Eye (tissue), 1 donor: ENCODE data around the gene MCAM.

Source experiments
- DNase-seq: peaks from one replicate; pipeline ENCODE4 v3.0.0-alpha.2; 2015

MCAM gene

DNA sequence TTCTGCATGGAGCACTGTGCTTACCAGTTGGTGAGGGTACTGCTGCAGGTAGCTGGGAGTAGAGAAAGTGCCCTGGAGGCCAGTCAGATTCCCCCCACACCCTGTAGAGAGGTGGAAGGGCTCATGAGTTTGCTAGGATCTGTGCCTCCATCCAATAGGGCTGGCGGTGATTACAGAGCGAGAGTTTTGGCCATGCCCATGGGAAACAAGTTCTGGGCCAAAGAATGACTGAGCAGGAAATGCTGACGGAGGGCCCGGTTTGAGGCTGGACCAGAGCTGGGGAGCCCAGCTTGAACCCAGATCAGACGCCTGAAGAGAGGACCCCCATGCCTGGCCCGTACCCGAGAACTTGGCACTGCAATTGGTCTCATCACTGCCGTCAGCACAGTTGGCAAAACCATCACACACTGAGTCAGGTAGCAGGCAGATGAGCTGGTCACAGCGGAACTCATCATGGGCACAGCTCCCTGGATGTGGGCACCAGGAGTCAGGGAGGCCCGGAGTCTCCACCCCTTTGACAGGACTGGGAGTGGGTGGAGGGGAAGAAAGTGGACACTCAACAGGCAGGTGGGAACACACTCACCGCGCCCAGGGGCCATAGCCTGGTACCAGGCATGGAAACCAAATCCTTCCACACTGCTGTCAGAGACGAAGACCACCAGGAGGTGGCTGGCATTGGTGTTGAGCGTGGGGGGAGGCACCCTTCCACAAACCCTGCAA lies 27.5 kb upstream of the MCAM start:
- DNase-seq: no peak

DNA sequence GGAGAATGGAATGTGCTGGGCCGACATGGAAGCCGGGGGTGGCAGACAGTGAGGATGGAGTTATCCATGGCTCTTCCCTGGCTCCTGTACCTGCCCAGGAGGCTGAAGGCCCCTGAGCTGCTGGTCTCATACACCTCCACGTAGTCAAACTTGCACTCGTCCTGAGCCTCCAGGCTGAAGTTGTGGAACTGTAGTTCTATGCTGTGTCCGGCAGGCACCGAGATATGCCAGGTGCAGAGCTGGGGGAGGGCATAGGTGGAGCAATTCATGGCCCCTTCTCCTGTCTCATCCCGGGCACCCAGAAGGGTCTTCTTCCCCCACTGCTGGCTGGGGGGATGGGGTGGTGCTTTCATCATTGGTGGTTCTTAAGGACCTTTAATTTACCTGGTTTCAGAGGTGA lies 26.8 kb upstream of the MCAM start:
- DNase-seq: no peak

DNA sequence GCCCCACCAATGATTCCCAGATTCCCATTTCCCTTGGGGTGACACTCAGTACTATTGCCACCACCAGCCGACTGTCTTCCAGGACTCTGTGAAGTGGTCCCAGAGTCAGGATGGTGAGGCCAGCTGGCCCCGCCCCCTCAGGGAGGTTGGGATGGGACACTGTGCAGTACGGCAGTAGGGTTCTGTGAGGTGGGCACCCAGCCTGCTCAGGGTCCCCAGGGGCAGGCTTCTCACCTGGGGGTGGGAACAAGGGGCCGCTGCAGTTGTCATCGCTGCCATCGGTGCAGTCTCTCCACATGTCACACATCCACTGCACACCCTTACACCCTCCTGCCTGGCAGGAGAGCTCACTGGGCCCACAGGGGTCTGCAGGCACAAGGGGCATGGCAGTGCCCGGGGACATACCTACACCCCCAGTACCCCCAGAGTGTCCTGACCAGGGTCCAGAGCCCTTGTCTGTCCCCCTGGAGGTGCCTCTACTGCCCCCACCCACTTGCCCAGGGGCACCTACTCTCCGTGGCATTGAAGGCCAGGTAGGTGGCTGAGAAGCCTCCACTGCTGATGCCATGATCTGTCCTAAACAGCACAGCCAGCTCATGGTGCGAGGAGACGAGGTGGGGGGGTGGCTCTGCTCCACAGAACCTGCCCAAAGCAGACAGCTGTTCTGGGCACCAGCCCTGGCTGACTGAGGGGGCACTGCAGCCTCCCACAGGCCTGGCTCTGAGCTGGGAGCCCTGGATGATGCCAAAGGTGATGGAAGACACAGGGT lies 25.6 kb upstream of the MCAM start:
- DNase-seq: no peak

DNA sequence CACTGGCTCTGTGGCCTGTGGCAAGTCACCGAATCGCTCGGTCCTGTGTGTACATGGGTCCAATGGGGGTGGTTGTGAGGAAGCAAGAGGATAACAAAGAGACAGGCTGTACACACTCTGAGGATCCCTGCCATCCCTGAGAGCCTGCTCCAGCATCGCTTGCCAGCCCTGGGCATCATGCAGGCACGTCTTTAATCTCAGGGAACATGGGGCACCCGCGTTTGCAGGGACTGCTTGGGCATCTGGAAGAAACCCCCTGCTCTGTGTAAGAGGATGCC lies 25.0 kb upstream of the MCAM start:
- DNase-seq: no peak

DNA sequence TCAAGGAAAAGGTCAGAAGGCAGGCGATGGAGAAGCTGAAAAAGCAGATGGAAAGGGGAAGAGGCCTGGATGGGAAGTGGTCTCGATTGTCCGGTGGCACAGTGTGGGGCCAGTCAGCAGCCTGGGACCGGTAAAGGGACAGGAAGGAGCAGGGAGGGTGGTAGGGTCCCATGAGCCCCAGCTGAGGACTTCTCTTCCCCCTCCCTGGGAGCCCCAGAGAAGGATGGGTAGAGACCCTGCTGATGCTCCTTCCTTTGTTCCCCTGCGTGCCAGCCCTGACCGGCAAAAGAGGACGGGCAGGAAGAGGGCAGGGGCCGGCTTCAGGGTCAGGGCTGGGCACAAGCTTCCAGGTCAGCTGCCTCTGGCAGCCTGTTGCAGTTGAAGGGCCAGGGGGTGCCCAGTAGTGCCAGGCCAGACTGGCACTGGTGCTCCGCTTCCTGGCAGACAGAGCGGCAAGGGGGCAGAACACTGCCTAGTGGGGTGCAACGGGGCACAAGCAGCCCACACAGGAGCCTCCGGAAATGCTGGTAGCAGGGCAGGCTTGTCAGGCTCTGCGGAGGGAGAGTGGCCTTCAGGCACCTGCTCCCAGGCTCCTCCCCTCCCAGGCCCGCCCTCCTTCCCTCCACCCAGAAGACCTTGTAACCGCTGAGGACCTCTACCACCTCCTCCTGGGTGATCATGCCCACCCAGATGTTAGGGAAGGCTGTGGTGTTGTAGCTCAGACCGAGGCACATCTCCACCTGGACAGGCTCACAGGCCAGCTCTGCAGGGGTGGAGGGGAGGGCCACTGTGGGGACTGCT lies 24.5 kb upstream of the MCAM start:
- DNase-seq: peak; percentile 20

DNA sequence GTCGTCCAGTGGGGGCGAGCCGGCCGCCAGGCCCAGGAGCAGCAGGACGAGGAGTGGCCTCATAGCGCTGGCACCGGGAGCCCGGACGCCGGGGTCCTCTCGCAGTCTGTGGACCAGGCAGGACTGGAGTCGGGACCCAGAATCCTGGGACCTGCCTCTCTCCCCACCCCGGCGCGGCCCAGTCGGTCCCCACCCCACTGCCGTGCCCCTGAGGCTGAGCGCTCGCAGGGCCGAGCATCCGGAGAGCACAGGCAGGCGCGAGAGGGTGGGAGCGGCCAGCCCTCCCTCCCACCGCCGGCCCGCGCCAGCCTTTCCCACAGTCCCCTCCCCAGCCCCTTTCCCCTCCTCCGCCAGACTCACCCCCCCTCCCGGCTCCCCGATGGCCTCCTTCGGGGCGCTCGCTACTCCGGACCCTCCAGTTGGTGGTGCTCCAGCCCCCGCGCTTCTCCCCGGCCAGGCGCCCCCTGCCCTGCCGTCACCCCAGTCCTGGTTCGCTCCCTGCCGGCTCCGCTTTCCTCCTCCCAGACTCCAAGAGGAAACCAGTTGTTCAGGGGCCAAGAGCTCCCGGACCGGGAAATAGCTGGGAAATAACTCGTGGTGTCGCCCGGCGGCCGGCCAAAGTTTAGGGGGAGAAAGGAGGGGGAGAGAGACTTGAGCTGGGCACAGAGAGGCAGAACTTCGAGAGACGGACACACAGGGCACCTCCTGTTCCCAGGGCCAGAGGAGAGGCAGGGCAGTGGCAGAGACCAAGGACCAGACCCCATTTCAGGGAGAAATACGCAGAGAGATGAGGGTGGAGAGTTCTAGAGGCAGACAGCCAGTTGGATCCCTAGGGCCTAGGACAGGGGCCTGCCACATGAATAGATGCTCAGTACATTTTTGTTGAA lies 23.6 kb upstream of the MCAM start, which contains the start of gene C1QTNF5:
Gene C1QTNF5 (minus strand): TSS at position 549 of the 887 bp plus-strand sequence. CDS start 486 bp downstream, at position 63.
- peak; percentile 84 for DNase-seq

DNA sequence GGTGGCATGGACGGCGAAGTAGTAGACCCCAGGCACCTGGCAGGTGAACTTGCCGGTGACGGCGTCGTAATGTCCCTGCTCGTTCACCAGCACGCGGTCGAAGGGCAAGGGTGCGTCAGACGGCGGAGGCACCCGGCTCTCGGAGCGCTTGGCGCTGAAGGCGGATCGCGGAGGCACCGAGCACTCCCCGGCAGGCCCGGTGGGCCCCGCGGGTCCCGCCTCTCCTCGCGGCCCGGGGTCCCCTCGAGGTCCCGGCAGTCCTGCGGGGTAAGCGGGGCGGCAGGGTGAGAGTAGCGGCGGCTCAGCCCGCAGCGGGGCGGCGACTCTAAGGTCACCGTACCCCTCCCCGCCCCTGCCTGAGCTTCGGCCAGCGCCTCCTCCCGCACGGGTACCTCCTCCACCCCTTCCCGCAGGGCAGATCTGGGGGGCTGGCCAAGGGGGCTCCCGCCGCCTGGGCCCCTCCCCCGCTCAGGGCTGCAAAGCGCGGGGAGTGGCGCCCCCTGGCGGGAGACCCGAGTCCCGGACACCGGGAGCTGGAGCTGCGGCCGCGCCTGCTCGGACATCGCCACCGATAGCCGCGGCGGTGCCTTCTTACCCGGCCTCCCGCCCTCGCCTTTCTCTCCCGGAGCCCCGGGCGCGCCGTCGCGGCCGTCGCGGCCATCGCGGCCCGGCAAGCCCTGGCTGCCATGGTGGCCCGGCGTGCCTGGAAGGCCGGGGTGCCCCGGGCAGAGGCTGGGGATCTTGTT lies 22.8 kb upstream of the MCAM start:
- DNase-seq: peak; percentile 88

DNA sequence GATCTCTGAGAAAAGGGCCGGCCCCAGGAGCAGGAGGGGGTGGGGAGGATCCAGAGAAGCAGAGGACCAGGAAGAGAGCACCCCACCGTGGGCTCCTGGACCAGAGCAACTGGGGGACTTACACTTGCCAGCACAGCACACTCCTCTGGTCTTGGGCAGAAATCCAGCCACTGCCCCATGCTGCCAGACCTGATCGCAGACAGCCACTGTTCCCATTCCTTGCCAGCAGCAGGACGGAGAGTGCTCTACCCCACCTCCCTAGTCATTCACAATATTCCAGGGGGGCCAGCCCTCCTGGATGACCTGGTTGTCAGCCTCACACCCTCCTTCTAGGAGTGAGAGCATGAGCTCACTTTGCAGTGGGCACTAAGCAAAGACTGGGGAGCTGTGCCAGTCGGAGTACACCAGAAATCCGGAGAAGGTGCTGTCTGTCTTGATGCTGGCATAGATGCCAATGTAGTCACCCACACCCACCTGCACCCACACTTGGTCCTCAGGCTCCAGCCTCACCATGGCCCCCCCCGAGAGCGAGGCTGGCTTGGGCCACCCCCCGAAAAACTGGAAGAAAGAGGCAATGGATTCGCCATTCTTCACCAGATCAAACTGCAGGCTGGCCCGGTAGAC lies 22.1 kb upstream of the MCAM start:
- peak; percentile 39 for DNase-seq

DNA sequence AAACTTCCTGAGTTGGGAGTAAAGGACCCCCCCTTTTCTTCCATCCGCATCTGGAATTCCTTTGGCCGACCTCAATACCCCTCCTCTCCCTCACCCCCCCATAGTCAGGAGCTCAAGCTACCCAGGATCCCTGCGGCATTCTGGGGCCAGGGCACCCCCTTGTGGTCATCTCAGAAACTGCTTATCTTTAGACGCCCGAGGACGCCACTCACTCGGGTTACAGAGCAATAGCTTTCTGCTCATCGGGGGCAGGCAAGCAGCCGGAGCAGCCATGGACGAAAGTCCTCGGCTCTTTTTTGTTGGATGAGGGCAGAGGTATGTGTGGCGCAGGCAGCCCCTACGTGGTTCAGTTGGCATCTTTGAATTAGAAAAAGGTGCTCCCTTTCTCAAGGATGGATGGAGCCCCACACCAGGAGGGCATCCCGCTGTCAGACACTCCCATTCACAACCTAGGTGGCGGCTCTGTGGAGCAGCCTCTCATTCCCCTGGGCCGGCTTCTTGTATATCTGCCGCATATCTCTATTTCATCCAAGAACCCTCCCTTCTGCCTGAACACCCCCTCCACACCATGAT lies 21.5 kb upstream of the MCAM start:
- peak; percentile 96 for DNase-seq

DNA sequence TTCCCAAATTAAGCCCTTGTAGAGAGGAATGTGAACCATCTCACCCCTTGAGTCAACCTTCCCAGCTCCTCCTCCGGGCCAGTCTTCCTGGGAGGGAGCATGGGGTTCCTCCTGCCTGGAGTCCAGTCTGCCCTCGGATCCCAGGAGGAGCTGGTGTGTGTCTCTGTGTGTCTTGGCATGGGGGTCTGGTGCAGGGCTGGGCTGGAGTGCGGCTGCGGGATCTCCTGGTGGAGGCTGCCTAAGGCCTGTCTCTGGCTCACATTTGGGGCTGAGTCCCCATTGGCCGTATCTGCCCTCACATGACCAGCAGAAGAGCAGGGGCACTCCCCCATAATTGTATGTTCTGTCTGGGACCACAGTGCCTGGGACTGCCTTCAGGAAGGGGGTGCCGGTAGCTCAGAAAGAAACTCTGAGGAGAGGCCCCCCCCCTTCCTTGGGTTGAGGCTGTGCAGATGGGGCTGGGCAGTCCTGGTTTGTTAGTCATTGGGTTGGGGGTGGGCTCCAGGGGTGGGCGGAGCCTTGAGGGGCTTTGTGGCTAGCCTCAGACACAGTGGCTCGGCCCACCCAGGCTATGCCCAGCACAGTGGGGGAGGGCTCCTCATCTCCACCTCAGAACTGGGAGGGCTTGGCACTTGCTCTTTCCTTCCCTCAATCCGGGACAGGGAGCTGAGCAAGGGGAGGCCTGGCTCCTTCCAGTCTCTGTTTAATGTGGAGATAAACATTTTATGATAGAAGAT lies 20.8 kb upstream of the MCAM start:
- no peak for DNase-seq

DNA sequence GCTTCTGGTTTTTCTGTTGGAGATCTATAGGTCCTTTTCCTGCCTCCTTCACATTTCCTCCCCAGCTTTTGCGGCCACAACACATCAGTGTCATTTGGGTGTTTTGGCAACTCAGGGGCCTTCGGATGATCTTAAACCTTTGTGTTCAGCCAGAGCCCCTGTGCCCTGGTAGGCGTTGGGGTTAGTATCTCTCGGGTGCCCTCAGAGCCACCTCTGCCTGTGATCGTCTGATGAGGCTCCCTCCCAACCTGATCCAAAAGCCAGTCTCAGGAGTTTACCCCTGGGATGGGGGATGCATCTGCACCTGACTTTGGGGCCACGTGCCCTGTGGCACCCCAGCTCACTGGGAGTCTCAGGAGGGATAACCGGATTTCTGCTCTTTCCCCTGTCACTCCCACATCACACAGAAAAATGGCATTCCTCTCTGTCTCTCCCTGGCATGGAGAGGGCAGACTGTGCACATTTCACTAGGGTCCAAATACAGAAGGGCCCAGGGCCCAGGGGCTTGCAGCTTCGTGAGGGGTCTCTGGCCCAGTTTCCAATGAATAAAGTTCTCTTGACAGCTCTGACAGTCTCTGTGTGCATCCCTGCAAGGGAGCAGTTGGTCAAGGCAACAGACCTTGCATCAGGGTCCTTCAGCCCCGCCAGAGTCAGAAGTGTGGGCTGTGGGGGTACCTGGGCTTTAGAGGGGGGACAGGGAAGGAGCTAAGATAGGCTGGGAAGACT lies 20.0 kb upstream of the MCAM start:
- no peak for DNase-seq

DNA sequence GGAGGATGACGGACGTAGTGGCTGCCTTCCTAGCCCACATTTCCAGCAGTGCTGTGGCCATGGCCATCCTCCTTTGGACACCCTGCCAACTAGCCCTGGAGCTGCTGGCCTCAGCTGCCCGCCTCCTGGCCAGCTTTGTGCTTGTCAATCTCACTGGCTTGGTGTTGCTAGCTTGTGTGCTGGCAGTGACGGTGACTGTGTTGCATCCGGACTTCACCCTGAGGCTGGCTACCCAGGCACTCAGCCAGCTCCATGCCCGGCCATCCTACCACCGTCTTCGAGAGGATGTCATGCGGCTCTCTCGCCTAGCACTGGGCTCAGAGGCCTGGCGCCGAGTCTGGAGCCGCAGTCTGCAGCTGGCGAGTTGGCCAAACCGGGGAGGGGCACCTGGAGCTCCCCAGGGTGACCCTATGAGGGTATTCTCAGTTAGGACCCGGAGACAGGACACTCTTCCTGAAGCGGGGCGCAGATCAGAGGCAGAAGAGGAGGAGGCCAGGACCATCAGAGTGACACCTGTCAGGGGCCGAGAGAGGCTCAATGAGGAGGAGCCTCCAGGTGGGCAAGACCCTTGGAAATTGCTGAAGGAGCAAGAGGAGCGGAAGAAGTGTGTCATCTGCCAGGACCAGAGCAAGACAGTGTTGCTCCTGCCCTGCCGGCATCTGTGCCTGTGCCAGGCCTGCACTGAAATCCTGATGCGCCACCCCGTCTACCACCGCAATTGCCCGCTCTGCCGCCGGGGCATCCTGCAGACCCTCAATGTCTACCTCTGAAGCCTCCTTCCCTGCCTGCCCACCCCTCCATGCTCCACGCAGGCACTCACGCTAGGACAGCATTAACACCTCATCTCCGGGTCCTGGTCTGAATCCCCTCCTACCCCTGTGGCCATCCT lies 19.0 kb upstream of the MCAM start:
- DNase-seq: no peak

DNA sequence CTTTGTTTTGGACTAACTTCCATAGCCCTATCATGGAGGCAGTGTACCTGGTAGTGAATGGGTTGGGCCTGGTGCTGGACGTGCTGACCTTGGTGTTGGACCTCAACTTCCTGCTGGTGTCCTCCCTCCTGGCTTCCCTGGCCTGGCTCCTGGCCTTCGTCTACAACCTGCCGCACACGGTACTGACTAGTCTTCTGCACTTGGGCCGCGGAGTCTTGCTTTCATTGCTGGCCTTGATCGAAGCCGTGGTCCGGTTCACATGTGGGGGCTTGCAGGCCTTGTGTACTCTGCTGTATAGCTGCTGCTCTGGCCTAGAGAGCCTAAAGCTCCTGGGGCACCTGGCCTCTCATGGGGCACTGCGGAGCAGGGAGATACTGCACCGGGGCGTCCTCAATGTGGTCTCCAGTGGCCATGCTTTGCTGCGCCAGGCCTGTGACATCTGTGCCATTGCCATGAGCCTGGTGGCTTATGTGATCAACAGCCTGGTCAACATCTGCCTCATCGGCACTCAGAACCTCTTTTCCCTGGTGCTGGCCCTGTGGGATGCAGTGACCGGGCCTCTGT lies 18.2 kb upstream of the MCAM start:
- no peak for DNase-seq

DNA sequence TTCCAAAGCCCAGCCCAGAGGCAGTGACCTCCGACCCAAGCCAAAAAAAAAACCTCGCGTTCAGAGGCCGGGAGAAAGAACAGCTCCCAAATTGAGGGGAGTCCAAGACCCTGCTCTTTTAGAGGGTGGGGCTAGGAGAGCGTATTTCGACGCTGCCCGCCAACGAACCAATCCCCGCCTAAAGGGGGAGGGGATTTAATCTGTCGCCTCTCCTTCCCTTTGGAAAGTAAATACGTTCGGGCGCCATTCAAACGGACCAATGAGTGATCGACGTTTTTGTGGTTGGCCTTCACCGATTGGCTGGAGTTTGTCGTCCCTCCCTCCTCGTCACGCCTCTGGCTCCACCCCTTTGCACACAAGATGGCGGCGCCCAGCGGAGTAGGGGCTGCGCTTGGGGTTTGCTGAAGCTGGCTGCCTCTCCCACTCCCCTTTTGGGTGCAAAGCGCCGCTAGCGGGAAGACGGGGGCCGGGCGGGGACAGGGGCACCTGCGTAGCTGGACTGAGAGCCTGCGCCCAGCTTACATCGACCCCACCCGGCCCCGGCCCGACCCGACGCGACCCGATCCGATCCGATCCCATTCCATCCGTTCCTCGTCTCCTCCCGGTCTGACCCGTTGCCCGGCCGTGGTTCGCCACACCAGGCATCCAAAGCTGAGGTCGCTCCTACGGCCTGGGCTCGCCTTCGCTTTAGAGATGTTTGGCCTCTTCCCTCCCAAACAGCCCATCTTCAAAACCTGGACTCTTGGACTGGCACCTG lies 17.4 kb upstream of the MCAM start, which contains the start of gene RNF26:
Gene RNF26 (plus strand): TSS at position 354 of the 757 bp plus-strand sequence. CDS start 596 bp downstream, outside the sequence.
- DNase-seq: peak; percentile 99

DNA sequence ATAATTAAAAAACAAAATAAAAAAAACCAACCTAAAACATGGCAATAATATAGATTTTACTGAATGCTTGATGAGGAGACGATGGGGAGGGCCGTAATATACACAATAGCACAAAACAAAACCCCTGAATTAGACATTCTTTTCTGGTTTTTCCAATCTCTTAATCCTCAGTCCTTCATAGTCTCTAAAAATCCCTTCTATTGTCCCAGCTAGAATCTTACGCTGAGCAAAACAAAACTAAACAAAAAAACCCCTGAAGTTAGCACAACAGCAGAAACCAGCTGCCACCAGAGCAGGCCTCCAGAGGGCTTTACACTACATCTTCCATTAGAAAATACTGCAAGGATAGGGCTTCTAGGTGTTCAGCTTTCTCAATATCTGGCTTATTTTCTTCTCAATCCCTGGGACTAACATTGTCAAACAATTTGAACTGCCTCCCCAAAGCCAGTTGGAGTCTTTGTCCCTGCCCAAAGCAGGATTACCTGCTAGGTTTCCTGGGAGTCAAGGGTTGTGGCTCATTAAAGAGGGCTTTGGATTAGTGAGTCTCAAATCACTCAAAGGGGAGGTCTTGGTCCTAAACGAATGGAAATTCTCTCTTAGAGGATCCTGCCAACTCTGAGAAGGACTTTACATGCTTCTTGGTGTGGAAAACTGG lies 15.3 kb upstream of the MCAM start:
- no peak for DNase-seq

DNA sequence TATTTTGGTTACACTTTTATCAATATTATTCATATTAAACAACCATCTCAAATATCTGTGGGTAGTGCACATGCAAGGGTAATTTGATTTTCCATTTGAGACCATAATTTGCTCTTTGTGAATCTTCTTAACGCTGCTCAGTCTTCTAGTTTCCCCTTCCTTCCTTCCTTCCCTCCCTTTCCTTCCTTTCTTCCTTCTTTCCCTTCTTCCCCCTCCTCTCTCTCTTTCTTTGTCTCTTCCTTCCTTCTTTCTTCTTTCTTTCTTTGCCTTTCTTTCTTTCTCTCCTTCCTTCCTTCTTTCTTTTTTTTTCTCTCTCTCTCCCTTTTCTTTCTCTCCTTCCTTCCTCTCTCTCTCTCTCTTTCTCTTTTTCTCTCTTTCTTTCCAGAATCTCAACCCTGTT lies 13.3 kb upstream of the MCAM start:
- no peak for DNase-seq

DNA sequence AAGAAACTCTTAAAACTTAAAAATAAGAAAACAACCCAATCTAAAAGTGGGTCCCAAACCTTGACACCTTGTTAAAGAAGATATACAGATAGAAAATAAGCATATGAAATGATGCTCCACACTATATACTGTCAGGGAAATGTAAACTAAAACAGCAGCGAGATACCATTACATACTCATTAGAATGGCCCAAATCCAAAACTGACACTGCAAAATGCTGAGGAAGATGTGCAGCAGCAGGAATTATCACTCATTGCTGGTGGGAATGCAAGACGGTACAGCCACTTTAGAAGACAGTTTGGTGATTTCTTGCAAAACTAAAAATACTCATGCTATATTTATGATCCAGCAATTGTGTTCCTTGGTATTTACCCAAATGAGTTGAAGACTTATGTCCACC lies 12.4 kb upstream of the MCAM start:
- no peak for DNase-seq
